HG03280 (cell line): ENCODE measurements around the gene SH3RF1.
"Not testable (repeated sequence)": the region's sequence is repeated elsewhere in the genome, so short reads cannot be mapped to it uniquely, and the experiment has no call there.

Experiments
- ATAC-seq: cut with Tn5 transposase; IDR thresholded peaks from one replicate; pipeline ENCODE4 v1.9.1; 2021; ENCODE audit warnings: mild to moderate bottlenecking, moderate library complexity; ENCODE audit not compliant: unreplicated experiment

Gene SH3RF1

DNA sequence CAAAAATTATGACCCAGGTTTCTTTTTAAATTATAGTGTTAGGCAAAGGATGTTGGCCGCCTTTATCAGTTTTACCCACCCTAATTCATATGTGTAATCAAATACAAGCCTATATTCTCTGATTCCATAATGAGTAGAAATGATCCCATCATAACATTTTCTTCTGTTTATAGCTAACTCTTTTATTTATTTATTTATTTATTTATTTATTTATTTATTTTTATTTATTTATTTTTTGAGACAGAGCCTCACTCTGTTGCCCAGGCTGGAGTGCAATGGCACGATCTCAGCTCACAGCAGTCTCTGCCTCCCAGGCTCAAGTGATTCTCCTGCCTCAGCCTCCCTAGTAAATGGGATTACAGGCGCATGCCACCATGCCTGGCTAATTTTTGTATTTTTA is 7.1 kb upstream of the SH3RF1 start:
- ATAC-seq = not testable (repeated sequence)

DNA sequence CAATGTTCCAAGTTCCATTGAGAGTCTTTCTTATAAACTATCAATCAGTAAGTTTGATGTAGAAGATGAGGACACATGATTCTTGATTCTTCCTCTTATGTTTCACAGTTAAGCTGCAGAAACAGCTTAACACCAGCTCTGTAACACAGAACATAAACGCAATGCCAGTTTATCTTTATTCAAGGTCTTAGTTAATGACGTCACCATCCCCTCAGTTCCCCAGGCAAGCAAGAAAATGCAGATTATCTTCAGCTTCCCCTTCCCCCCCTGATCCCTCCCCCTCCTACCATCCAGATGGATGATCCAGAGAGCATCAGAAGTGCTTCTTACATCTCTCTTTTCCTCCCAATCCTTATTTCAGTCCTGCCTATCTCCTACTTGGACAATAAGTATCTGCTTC is 4.4 kb upstream of the SH3RF1 start:
- no peak for ATAC-seq

DNA sequence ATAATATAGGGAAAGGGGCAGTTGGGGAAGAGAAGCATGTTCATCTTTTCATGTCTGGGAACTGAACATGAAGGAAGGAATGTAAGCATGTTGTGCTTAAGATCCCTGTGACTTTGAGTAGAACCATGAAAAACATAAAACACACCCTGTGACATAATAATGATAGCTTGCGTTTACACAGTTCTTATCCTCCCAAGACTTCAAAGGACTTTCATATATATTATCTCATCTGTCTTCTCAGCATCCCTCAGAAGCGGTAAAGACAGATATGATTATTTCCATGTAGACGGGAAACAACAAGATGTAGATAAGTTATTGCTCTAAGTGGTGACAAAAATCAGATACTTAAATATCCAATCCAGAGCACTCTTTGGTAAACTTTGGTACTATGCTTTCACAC is 3.3 kb upstream of the SH3RF1 start:
- no peak for ATAC-seq

DNA sequence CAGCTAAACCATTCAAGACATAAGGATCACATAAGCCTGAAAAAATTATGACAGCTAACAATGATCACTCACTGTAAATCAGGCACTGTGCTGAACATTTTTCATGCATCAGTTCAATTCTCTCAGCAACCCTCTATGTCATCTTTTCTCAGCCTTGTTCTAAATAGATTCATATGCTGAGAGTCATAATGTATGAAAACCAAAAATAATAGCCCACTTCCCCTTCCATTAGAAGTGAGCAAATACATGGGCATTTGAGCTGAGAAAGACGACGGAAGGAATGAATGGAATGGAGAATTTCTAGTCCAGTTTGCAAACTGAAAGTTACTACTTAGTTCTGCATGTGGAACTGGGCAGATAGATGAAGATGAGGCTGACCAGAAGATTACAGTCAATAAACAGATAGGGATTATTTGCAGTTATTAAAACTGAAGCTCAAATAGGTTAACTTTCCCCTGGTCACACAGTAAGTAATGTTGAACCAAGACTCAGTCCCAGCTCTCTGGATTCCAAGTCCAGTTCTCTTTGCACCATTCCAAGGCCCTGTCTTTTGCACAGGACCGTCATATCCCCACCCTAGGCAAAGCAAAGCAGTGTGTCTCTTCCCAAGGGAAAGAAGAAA is 1.6 kb upstream of the SH3RF1 start:
- ATAC-seq = no peak

DNA sequence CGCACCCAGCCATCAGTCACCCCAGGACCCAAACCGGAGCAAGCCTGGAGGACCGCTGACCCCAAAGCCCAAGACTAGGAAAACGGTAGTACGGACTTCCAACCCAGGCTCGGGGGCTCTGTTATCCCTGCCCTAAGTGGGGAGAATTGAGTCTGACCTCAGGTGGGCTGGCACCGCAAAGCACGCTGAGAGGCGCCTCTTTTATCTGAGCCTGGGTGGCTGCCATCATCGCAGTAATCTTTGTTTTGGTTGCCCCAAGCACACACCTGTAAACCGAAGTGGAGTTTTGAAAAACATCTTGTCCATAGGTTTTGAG is 894 bp upstream of the SH3RF1 start:
- ATAC-seq = no peak

DNA sequence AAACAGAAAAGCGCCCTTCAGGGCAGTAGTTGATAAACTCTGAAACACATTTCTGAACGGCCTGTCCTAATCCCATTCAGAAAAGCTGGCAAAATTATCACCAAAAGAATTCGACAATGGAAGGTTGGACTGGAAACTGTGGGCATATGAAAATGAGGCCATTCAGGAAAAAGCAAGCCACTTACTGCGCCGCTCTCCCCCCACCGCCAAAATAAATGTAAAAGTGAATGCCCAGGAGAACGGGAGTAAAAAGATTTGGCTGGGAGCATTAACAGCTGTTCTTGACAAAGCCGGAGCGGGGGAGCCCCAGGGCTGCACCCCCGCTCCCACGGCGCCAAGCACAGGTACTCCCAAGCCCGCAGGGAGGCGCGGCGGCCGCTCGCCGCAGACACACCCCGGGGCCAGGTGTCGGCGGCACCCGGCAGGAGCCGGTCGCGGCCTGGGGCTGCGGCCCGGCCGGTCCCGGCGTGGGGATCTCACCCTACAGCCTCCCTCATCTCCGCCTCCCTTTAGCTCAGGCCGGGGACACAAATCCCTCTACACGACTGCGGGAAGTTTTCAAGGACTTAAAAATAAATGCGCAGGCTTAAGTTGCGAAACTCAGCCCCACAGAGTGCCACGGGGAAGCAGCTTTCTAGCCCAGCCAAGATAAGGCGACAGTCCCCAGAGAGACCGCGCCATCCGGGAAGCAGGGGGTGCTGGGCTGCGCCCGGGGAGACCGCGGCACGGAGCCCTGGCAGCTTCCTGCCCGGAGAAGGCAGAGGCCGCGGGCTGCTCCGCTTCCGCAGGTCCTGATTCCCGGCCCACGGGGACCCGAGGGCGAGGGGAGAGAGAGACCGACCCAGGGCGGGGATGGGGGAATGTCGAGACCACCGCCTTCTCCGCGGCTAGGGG is 593 bp downstream of the SH3RF1 start:
- peak; percentile 49 for ATAC-seq

DNA sequence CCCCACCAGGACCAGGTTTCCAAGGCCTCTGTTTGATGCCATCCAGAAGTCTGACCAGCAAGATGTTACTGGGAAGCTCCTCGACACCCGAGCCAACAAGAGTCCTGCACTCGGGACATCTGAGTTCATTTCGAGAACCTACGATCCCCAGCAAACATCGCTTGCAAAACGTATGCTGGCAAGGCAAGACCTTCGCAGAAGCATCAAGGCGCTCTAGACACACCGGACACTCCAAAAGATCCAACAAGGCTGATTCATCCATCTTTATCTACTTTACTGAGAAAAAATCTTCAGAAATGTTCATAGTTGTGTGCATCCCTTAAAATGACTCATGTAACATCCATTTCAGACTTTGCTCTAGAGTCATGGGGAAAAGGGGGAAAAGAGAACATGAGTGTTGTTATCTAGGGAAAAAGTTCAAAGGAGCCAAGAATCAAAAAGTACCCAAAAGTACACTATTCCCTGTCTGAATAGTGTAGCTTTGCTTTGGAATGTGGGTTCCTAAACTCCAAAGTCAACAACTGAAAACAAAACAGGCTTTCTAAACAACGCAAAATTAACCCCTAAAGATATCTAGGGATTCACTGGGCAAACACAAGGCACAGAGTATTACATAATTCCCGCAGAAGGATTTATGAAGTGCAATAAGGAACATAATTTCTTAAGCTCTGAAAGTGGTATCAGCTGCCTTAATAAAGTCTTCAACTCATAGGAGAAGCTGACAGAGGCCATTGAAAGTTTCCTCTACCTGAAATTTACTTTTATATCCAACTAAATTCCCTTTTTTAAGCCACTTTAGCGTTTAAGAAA is 1.6 kb downstream of the SH3RF1 start:
- no peak for ATAC-seq

DNA sequence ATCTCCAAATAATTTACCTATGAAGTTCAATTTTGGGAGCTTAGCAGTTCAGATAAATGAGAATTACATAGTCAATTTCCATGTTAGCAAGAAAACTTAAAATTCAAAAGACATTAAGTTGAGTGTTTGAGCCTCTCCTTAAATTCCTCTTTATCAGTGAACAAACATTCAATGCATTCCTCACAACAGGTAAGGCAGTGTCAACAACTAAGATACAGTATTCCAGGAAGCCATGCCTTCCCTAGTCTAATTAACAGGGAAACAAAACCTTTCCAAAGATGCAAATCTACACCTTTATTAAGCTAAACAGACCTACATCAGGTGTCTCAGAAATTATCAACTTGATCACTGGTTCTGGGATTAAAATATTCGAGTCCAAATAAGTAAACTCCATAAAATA is 3.7 kb downstream of the SH3RF1 start:
- ATAC-seq = no peak

DNA sequence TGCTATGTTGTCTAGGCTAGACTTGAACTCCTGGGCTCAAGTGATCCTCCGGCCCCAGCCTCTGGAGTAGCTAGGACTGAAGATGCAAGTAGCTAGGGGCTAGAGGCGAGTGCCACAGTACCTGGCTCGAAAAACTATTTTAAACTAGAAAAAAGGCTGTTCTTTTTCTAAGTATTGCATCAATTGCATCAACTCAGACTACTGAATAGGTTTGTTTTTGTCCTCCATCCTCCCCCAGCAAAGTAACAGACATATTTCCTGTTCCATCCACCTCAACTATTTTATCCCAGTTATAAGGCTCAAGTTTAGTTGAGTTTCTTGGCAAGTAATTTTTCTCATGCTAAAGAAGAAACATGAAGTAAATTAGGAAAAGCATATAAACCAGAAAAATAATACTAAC is 4.1 kb downstream of the SH3RF1 start:
- no peak for ATAC-seq

DNA sequence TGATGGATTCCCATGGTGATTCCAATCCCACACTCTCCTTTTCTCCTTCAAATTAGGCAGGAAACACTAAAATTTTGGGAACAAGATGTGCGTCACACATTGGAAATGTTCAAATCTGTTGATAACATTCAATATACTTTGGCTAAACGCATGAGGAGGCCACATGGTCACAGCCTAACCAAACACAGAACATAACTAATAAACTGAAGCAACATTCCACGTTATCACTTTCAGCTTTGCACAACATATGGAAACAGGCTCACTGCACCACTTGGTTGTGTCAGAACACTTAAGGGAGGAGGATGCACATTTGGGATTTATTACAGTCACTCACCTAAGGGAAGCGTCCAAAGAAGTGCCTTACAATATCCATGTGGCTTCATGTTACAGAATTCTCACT is 4.7 kb downstream of the SH3RF1 start:
- ATAC-seq = no peak

DNA sequence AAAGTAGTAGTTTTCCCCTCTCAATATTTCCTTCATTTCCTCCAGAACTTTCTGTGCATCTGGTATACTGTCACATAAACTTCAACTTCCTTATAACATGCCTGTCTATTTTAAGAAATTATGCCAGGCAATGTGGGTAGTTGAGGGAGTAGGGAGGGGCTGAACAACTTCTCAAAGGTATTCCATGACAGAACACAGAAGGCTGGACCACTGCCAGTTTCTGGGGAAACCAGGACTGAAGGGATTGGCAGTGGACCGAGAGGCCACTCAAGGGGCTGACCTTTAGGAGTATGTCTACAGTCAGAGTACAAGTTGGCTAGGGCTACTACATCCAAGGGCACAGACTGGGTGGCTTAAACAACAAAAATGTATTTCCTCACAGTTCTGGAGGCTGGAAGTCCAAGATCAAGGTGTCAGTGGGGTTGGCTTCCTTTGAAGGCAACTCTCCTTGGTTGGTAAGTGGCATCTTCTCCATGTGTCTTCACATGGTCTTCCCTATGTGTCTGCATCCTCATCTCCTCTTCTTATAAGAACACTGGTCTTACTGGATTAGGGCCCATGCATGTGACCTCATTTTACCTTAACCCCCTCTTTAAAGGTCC is 6.9 kb downstream of the SH3RF1 start:
- ATAC-seq = no peak

DNA sequence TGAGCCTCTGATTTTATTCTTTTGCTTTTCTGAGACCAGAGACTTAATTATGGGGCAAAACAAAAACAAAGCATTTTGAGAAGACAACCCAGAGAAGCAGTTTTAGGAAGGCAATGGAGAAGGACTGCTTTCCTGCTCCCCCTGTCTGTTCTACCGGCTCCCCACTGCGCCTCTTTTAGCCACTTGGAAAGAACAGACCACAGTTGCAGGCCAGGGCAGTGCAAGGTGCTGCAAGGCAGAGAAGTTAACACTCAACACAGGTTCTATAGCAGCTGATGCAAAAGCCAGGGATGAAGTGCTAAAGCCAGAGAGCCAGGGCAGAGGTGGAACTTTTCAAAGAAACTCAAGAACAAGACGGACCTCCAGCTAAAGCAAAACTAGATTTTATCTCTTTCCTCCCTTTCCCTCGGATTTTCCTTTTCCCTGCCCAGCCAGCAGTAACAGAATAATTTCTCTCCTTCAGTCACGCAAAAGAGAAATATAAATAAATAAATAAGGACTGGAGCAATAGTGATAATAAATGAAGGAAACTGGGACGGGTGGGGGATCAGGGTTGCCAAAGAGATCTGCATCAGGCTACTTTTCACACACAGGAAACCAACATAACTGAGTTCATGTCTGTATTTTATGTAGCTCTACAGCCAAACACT is 10.4 kb downstream of the SH3RF1 start:
- ATAC-seq = no peak

DNA sequence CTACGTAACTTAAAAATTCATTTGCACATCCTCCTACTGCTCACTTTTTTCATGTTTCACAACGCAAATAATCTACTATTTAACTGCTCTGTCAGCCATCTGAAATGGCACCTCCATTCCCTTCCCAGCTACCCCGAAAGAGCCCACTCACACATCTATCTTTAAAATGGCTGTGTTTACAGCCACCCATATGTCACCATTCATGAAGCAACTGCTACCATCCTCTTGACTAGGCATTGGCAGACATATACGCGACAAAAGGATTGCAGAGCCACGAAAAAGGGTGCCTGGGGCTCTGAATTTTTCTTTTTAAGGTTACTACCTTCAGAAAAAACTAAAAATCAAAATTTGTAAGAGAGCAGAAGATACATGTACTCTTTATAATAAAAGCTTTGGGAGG is 11.5 kb downstream of the SH3RF1 start:
- no peak for ATAC-seq

DNA sequence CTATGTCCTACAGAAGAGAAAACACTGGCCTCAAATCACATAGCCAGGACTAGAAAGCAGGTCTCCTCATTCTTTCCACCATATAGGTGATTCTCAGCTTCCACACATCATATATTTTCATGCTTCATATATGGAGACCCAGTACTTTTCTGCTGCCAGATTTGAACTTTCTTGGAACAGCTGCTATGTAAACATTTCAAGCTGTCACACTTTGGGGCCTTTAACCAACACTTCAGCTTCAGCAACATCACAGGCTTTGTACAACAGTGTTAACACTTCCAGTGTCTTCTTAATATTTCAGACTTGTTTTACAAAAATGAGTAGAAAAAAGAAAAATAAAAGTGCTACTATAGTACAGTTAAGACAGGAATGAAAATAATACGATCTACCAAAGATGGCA is 12.6 kb downstream of the SH3RF1 start:
- no peak for ATAC-seq

DNA sequence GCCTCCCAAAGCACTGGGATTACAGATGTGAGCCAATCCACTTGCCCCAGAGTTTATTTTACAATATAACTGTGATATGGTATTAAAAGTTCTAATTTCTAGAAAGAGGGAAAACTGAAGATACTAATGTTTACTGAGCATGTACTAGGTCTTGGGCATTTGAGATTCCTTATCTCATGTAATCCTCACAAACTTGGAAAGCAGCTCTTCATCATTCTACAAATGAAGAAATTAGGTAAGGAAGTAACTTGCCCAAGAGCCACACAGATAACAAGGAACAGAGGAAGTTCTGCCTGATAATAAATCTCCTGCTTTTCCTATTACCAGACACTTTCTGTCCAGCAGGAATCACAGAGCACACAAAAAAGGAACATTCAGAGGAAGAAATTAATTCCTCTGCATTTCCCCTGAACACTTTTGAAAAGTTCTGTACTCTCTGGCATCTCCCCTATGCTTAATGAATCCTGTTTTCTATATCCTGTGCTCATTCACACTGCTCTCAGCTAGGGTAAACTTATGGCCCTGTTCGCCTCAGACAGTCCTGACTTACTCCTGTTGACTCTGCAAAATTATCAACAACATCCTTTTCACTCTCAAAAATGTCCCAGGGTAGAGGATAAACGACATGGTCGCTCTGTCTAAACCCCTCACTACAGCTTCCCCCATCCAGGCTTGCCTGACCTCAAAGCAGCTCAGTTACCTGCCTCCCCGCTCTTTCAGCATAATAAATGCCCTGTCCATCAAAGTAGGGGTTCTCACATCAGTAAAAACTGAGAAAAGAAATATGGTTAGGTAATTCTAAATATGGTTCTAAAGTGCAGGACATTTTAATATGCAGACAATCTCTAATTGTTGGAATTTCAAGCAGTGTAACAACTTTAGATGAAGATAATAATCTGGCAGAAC is 13.6 kb downstream of the SH3RF1 start:
- no peak for ATAC-seq

DNA sequence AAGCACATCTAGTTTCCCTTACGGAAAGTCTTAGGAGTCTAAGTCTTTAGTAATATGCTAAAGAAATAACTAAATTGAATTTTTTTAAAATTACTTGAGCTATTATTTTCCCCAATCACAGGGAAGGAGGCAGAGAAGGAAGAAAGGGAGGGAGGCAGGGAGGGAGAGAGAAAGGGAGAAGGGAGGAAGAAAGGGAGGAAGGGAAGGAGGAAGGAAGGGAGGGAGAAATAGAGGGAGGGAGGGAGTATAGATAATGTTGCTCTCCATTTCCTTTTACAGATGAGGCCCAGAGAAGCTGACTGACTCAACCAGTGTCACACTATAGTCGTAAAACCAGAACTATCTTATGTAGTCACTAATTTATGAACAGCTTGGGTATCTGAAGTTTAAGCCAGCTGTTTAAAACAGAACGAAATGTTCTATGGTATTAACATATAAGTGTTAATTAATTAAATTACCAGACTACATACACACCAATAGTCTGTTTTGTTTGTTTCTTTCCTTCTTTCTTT is 14.6 kb downstream of the SH3RF1 start:
- ATAC-seq = no peak

DNA sequence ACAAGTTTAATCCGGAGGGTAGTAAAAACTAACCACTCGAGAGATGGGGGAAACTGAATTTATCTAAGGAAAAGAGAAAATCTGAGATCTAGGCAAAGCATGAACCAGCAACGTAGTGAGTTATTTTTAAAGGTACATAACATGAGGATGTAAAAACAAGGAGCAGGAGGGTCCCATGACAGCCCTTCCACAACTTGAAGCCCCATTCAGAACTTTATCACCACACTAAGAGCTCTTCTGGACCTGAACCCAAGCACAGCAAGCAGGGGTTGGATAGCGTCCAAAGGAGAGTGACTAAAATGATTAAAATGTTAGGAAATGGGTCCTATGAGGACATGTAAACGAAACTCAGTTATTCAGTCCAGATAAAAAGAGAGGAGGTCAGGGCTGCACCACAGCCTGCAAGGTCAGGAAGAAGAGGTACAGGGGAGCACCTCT is 16.2 kb downstream of the SH3RF1 start:
- no peak for ATAC-seq

DNA sequence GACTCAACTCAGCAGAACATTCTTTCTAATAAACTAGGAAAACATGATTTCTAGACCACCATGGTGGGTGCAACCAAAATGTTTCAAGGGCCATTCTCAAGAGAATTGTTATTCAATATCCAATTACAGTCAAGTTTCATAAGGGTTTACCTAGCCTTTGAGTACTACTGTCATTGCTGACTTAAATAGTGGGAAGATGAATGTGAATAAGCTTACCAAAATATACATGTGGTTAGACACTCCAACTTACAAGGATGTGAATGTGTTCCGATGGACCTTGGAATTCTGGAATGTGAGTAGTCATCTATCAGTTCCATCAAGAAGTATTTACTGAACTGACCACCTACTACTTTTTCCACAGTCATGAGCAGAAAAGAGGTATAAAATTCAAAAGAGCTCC is 16.9 kb downstream of the SH3RF1 start:
- no peak for ATAC-seq

DNA sequence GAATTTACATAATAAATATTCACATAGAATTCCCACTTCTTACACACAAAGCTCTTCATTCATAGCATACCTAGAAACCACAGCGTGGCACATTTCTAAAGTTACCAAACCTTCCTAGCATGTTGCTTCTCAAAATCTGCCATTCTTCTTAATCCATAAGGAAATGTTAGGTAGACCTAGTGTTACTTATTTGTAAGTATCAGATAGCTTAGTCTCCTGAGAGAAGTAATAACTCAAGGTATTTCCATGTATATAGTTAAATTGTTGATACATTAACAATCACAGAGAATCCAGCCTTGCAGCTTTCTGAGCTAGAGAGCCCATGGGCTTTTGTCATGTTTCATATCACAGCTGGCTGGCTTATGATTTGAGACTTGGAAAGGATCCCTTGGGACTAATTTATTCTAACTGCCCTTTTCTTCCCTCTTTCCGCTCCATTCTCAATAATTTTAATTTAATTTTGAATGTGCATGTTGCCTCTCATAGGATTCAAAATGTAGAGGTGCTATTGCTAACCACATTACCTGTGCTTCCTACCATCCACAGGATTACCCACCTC is 17.6 kb downstream of the SH3RF1 start:
- ATAC-seq = no peak
